HG03342 (cell line): Measurements from ENCODE around the gene KANK3.
"Not testable (repeated sequence)": the region's sequence is repeated elsewhere in the genome, so short reads cannot be mapped to it uniquely, and the experiment has no call there.

Experiments
- ATAC-seq: cut with Tn5 transposase; IDR thresholded peaks from one replicate; pipeline ENCODE4 v1.9.1; 2021; ENCODE audit warnings: mild to moderate bottlenecking, moderate library complexity; ENCODE audit not compliant: unreplicated experiment

The KANK3 gene

DNA sequence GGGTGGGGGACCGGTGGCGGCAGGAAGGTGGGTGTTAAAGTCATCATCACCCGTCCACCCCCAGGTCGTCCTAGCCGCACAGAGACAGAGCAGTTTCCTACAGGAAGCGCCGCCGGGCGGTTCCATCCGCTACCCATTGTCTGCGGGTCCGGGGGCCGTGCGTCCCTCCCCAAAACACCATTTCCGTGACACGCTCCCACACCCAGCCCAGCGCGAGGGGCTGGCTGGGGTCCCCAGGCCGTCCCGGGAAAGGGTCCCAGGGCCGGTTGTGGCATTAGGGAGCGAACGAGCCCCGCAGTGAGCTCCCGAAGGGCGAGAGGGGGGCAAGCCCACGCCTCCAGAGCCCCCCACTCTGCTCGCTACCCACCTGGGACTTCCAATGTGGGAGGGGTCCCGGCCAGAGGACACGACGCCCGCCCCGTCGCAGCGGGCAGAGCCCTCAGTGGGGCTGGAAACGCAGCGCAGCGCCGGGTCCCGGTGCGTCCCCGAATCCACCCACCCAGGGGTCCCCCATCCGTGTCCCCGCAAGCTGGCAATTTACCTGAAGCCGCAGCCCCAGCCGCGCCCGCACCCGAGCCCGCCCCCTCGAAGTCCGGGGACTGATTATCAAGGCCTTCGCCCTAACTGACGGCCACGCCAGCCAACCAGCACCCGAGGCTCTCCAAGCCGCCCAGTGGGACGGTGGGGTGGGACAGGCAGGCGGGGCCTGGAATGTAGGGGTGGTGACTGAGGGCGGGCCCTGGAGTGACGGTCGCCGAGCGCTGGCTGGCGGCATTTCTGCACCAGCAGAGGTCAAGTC lies at the start of gene KANK3:
Gene KANK3 (minus strand): TSS at position 579 of the 799 bp plus-strand sequence. CDS start 5,434 bp downstream, outside the sequence.
- ATAC-seq, result peak; percentile 89

DNA sequence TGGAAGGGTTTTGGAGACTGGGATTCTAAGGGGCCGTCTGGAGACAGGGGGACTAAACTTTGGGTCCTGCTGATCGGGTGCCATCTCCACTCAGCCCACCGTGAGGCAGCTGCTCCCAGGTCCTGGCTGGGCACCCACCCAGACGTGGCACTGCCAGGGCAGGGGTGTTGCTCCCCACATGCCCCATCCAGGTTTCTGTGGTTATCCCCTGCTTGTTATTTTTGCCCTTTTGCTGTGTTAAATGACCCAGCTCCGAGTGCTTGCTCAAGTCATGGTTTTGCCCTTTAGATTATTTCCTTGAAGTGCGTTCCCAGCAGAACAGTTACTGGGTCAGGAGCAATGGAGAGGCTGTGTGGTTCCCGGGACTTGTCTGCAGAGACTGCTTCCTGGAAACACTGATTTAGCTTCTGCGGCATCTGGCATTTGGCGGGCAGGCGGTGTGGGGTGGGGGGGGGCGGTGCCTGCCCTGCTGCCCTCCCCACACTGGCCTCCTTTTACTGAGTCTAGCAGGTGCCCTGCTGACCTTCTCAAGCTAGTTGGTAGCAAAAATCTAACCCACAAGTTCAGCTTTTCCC lies 49.0 kb upstream of the KANK3 start:
- no peak for ATAC-seq

DNA sequence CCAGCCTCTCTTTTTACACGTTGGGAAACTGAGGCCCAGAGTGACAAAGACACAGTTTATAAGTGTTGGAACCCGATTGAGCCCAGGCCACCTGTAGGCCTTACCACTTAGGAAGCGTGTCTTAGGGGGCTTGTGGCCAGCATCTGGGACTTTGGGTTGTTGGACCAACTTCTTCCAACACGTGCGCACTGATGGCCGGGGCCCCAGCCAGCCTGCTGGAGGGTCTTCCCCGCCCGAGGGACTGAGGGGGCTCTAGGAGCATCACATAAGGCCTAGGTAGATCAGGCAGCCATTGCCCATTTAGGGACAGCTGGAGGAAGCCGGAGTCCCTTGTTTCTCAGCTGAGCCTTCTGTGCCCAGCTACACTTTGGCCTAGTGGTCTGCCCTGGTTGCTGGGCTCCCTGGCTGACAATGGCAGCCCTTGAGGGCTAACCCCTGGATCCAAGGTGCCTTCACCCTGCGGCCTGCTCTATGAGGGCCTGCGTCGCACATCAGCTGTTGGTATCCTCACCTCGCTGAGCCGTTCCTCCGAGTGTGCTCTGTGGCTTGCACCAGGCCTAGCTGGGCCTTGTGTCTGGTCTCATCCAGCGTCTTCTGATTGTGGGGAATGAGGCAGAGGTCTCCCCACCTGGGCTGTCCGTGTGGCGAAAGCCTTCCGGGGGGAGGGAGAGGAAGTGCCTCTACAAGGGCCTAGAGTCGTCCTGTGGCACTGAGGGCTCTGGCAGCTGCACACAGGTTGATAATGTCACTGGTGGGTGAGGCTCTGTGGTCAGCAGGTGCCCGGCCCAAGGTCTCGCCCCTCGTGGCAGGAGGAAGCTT lies 48.3 kb upstream of the KANK3 start:
- no peak for ATAC-seq

DNA sequence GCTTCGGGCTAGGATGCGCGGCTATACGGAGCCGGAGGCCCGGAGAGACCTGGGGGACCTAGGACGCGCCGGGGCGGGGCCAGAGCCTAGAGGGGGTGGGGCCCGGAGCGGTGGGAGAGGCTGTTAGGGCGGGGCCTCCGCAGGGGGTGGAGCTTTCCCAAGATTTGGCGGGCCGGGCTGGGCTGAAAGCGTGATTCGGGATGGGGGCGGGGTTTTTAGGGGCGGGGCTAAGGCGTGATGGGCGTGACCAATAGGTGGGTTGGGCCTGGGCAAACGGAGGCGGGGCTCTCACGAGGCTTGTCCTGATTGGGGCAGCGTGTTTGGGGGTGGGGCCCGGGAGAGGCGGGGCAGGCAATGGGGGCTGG lies 47.5 kb upstream of the KANK3 start:
- ATAC-seq, result peak; percentile 49

DNA sequence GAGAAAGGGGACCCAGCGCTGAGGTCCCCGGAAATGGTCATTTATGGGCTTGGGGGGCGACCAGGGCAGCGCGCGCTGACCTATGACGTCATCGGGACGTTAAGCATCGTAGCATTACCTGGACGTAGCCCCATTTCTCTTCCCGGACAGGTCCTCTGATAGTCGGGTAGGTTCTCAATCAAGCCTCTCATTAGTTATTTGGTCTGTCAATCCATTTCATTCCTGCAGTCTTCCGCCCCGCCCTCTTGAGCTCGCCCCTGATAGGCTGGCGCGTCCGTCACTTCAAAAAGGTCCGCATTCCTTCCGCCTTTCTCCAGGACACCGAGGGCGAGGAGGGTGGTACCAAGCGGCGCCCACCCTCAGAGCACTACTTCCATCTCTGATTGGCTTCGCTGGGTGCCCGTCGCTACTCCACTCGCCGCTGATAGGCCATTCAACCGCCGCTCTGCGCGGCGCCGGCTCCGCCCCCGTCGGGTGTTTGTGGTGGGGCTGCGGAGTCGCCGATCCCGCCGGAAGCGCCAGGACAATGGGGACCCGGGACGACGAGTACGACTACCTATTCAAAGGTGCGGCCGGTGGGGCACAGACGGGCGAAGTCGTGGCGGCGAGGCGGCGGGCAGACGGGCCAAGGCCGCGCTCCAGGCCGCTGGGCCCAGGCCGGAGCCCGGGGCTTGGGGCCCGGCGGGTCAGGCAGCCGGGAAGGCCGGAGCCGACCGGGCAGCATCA lies 47.0 kb upstream of the KANK3 start, which contains the start of gene RAB11B:
Gene RAB11B (plus strand): TSS at position 470 of the 726 bp plus-strand sequence. CDS start 57 bp downstream, at position 527.
- ATAC-seq, result peak; percentile 85

DNA sequence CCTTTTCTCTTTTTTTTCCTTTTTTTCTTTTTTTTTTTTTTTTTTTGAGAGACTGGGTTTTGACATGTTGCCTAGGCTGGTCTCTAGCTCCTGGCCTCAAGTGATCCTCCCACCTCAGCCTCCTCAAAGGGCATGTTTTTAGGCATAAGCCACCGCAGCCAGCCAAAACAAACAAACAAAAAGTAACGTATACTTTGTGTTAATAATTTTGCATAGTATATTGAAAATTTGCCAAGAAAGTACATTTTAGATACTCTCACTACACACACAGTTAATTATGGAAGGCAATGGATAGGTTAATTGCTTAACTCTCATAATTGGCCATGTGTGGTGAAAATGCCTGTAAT lies 45.5 kb upstream of the KANK3 start:
- no peak for ATAC-seq

DNA sequence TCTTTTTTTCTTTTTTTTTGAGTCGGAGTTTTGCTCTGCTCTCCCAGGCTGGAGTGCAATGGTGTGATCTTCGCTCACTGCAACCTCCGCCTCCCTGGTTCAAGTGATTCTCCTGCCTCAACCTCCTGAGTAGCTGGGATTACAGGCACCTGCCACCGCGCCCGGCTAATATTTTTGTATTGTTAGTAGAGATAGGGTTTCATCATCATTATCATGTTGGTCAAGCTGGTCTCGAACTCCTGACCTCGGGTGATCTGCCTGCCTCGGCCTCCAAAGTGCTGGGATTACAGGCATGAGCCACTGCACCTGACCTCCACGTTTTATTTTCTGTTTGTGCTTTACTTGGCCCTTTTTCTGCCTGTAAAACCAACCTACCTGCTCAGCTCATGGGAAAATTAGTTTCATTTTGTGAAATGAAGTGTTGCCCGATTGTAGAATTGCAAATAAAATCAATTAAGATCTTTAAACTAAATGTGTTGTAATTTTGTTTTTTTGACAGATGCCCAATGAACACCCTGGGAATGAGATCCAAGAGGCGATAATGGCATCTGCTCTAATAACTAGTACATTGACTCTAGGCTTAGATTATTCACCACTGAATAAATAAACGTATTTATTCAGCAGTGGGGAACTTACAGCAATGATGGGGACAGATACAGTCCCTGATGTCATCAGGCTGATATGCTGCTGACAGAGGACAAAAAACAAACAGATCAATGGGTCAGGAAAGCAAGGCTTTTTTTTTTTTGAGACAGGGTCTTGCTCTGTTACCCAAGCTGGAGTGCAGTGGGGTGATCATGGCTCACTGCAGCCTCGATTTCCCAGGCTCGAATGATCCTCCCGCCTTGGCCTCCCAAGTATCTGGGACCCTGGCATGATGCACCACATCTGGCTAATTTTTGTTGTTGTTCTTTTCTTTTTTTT lies 44.9 kb upstream of the KANK3 start:
- no peak for ATAC-seq

- ATAC-seq, result no peak
Measured at GRCh38 chr19:8386990-8387389, 43.9 kb upstream of the KANK3 start.

GRCh38 chr19:8386419-8386818 lies 43.4 kb upstream of the KANK3 start:
- not testable (repeated sequence) for ATAC-seq

GRCh38 chr19:8385566-8385965 lies 42.5 kb upstream of the KANK3 start:
- not testable (repeated sequence) for ATAC-seq

- not testable (repeated sequence) for ATAC-seq
Measured at GRCh38 chr19:8385103-8385502, 42.0 kb upstream of the KANK3 start.

- not testable (repeated sequence) for ATAC-seq
Measured at GRCh38 chr19:8384569-8384968, 41.5 kb upstream of the KANK3 start.

GRCh38 chr19:8379156-8379891 lies 36.3 kb upstream of the KANK3 start:
- ATAC-seq, result not testable (repeated sequence)

GRCh38 chr19:8377598-8377997 lies 34.5 kb upstream of the KANK3 start:
- ATAC-seq, result no peak

DNA sequence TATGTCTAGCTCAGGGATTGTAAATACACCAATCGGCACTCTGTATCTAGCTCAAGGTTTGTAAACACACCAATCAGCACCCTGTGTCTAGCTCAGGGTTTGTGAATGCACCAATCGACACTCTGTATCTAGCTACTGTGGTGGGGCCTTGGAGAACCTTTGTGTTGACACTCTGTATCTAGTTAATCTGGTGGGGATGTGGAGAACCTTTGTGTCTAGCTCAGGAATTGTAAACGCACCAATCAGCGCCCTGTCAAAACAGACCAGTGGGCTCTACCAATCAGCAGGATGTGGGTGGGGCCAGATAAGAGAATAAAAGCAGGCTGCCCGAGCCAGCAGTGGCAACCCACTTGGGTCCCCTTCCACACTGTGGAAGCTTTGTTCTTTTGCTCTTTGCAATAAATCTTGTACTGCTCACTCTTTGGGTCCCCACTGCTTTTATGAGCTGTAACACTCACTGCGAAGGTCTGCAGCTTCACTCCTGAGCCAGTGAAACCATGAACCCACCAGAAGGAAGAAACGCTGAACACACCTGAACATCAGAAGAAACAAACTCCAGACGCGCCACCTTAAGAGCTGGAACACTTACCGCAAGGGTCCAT lies 33.4 kb upstream of the KANK3 start:
- ATAC-seq, result not testable (repeated sequence)

DNA sequence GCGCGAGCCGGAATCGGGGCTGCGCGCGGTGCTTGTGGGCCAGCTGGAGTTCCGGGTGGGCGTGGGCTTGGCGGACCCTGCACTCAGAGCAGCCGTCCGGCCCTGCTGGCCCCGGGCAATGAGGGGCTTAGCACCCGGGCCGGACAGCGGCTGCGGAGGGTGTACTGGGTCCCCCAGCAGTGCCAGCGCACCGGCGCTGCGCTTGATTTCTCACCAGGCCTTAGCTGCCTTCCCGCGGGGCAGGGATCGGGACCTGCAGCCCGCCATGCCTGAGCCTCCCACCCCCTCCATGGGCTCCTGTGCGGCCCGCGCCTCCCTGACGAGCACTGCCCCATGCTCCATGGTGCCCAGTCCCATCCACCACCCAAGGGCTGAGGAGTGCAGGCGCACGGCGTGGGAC lies 32.7 kb upstream of the KANK3 start:
- not testable (repeated sequence) for ATAC-seq

- no peak for ATAC-seq
Measured at GRCh38 chr19:8373867-8374813, 31.1 kb upstream of the KANK3 start.
